HepG2 (cell line): ENCODE data around the gene UGT1A4. TPM values are rescaled to one million over a fixed set of nuclear protein-coding genes. Genes with fewer than 3 reads are reported as not detected.

Experiments
- BORCS8-MEF2B ChIP-seq: sonication (generic); formaldehyde crosslinking; IDR thresholded peaks from 2 replicates; pipeline ENCODE4 v1.8.0; 2022; ENCODE audit warnings: mild to moderate bottlenecking, missing genetic modification reagents
- DPF2 ChIP-seq: sonication (generic); formaldehyde crosslinking; IDR thresholded peaks from 2 replicates; pipeline ENCODE4 v1.4.0; 2020; ENCODE audit warnings: mild to moderate bottlenecking, low read depth, missing genetic modification reagents, borderline replicate concordance
- ELF3 ChIP-seq: IDR thresholded peaks from 2 replicates; pipeline ENCODE4 v1.6.1; 2016; ENCODE audit warnings: missing genetic modification reagents, missing compliant biosample characterization
- KMT2B ChIP-seq: IDR thresholded peaks from 2 replicates; pipeline ENCODE4 v1.6.1; 2016; ENCODE audit warnings: missing genetic modification reagents, missing compliant biosample characterization
- NFYB ChIP-seq: sonication (generic); formaldehyde crosslinking; IDR thresholded peaks from 2 replicates; pipeline ENCODE4 v1.4.0; 2020; ENCODE audit warnings: missing genetic modification reagents
- NRL ChIP-seq: sonication (generic); formaldehyde crosslinking; IDR thresholded peaks from 2 replicates; pipeline ENCODE4 v1.5.0; 2020; ENCODE audit warnings: missing genetic modification reagents, mild to moderate bottlenecking, moderate library complexity, borderline replicate concordance
- WIZ ChIP-seq: sonication (generic); formaldehyde crosslinking; IDR thresholded peaks from 2 replicates; pipeline ENCODE4 v1.5.1; 2020; ENCODE audit warnings: mild to moderate bottlenecking, missing genetic modification reagents
- ZBTB7B ChIP-seq: sonication (generic); formaldehyde crosslinking; IDR thresholded peaks from 2 replicates; pipeline ENCODE4 v1.4.0; 2020; ENCODE audit warnings: missing genetic modification reagents
- ZFP1 ChIP-seq: IDR thresholded peaks from 2 replicates; pipeline ENCODE4 v1.6.1; 2016
- ZFX ChIP-seq: sonication (generic); formaldehyde crosslinking; IDR thresholded peaks from 2 replicates; pipeline ENCODE4 v1.4.0; 2020; ENCODE audit warnings: mild to moderate bottlenecking, low read depth, missing genetic modification reagents, moderate library complexity
- ZNF12 ChIP-seq: sonication (generic); formaldehyde crosslinking; IDR thresholded peaks from 2 replicates; pipeline ENCODE4 v1.5.0; 2020; ENCODE audit warnings: missing genetic modification reagents
- ZNF292 ChIP-seq: sonication (generic); formaldehyde crosslinking; IDR thresholded peaks from 2 replicates; pipeline ENCODE4 v1.8.1; 2022; ENCODE audit warnings: mild to moderate bottlenecking, low read depth, missing genetic modification reagents, borderline replicate concordance
- ZNF350 ChIP-seq: sonication (generic); formaldehyde crosslinking; IDR thresholded peaks from 2 replicates; pipeline ENCODE4 v1.4.0; 2020; ENCODE audit warnings: mild to moderate bottlenecking, low read depth, missing genetic modification reagents, borderline replicate concordance
- ZNF446 ChIP-seq: sonication (generic); formaldehyde crosslinking; IDR thresholded peaks from 2 replicates; pipeline ENCODE4 v1.5.0; 2020; ENCODE audit warnings: mild to moderate bottlenecking, missing genetic modification reagents
- ZNF724P ChIP-seq: sonication (generic); formaldehyde crosslinking; IDR thresholded peaks from 2 replicates; pipeline ENCODE4 v1.8.0; 2022; ENCODE audit warnings: missing genetic modification reagents, borderline replicate concordance
- ZNF790 ChIP-seq: sonication (generic); formaldehyde crosslinking; IDR thresholded peaks from 2 replicates; pipeline ENCODE4 v1.8.0; 2022; ENCODE audit warnings: missing genetic modification reagents, mild to moderate bottlenecking, borderline replicate concordance
- polyA plus RNA-seq, 8 experiments: library from polyadenylated mRNA; depleted of rRNA in 3 of 8; stranded (reverse) in 7 of 8; unstranded in 1 of 8; fragments of >200 nt; fragmentation: Illumina TruSeq in 4 of 8; extraction: Trizol in 4 of 8; gene quantifications; 2 replicates each; pipeline versions ENCODE4 v1.2.1 to v1.2.3, GENCODE V29; 2011 to 2016; ENCODE audit warnings: low read depth in 4 of 8, missing spikeins in 1 of 8, mixed read lengths in 1 of 8; ENCODE audit not compliant: insufficient read depth in 1 of 8
- total RNA-seq, 5 experiments: library from RNA; depleted of rRNA; stranded (reverse); fragments of >200 nt; fragmentation: Illumina TruSeq; extraction: Trizol; gene quantifications; 2 replicates each; pipeline ENCODE4 v1.2.3, GENCODE V29; 2016; ENCODE audit warnings: low read depth in 1 of 5
- TF ChIP-seq, protein P1 (sequence below): sonication (generic); formaldehyde crosslinking; IDR thresholded peaks from 2 replicates; pipeline ENCODE4 v1.9.0; 2022; ENCODE audit warnings: missing genetic modification reagents, mild to moderate bottlenecking, borderline replicate concordance
- TF ChIP-seq, protein P2 (sequence below): sonication (generic); formaldehyde crosslinking; IDR thresholded peaks from 2 replicates; pipeline ENCODE4 v1.5.0; 2020; ENCODE audit warnings: missing genetic modification reagents, mild to moderate bottlenecking, borderline replicate concordance

UGT1A4 gene
- total and polyA plus RNA-seq, 2 of the 13 experiments (the other 11 are each of a cell fraction or from before 2014, with no cell fraction given), result not detected

DNA sequence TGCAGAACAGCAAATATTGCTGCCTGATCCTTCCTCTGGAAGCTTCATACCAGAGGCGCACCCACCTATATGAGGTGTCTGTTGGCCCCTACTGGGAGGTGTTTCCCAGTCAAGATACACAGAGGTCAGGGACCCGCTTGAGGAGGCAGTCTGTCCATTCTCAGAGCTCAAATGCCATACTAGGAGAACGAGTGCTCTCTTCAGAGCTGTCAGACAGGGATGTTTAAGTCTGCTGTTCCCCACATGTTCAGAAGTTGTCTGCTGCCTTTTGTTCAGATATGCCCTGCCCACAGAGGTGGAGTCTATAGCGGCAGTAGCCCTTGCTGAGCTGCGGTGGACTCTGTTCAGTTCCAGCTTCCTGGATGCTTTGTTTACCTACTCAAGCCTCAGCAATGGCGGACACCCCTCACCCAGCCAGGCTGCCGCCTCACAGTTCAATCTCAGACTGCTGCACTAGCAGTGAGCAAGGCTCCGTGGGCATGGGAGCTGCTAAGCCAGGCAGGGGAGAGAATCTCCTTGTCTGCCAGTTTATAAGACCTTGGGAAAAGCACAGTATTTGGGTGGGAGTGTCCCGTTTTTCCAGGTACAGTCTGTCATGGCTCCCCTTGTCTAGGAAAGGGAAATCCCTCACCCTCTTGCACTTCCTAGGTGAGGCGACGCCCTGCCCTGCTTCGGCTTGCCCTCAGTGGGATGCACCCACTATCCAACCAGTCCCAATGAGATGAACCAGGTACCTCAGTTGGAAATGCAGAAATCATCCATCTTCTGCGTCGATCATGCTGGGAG lies 18.5 kb downstream of the UGT1A4 start (continued):
- TF ChIP-seq, protein P1, sequence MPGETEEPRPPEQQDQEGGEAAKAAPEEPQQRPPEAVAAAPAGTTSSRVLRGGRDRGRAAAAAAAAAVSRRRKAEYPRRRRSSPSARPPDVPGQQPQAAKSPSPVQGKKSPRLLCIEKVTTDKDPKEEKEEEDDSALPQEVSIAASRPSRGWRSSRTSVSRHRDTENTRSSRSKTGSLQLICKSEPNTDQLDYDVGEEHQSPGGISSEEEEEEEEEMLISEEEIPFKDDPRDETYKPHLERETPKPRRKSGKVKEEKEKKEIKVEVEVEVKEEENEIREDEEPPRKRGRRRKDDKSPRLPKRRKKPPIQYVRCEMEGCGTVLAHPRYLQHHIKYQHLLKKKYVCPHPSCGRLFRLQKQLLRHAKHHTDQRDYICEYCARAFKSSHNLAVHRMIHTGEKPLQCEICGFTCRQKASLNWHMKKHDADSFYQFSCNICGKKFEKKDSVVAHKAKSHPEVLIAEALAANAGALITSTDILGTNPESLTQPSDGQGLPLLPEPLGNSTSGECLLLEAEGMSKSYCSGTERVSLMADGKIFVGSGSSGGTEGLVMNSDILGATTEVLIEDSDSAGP (CRISPR knock-in tag), result peak; percentile 67; the same call in 1 of the 2 replicates
- TF ChIP-seq, protein P2, sequence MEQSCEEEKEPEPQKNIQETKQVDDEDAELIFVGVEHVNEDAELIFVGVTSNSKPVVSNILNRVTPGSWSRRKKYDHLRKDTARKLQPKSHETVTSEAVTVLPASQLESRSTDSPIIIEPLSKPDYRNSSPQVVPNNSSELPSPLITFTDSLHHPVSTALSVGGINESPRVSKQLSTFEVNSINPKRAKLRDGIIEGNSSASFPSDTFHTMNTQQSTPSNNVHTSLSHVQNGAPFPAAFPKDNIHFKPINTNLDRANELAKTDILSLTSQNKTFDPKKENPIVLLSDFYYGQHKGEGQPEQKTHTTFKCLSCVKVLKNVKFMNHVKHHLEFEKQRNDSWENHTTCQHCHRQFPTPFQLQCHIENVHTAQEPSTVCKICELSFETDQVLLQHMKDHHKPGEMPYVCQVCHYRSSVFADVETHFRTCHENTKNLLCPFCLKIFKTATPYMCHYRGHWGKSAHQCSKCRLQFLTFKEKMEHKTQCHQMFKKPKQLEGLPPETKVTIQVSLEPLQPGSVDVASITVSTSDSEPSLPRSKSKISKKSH (CRISPR knock-in tag), result peak; percentile 70; the same call in 1 of the 2 replicates
- TF ChIP-seq ZNF724P (CRISPR knock-in tag) (peak; percentile 81; the same call in 1 of the 2 replicates), ZNF350 (peak; percentile 71; the same call in 1 of the 2 replicates), ZNF12 (CRISPR knock-in tag) (0 out of 2 replicates have a peak, but pooled peaks have one; percentile 20), ZNF790 (CRISPR knock-in tag) (peak; percentile 66; the same call in 1 of the 2 replicates), NRL (CRISPR knock-in tag) (0 out of 2 replicates have a peak, but pooled peaks have one; percentile 16), KMT2B (CRISPR knock-in tag) (peak; percentile 36; the same call in 1 of the 2 replicates), ZBTB7B (CRISPR knock-in tag) (0 out of 2 replicates have a peak, but pooled peaks have one; percentile 29), BORCS8-MEF2B (CRISPR knock-in tag) (peak; percentile 47; the same call in 1 of the 2 replicates), ZFP1 (peak; percentile 44; the same call in 1 of the 2 replicates), ZFX (CRISPR knock-in tag) (peak; percentile 45; the same call in 1 of the 2 replicates), ZNF292 (CRISPR knock-in tag) (peak; percentile 94; the same call in 1 of the 2 replicates), ELF3 (CRISPR knock-in tag) (peak; percentile 94), WIZ (CRISPR knock-in tag) (peak; percentile 81; the same call in 1 of the 2 replicates), NFYB (CRISPR knock-in tag) (0 out of 2 replicates have a peak, but pooled peaks have one; percentile 14), ZNF446 (0 out of 2 replicates have a peak, but pooled peaks have one; percentile 28), DPF2 (0 out of 2 replicates have a peak, but pooled peaks have one; percentile 53)
